ENCODE data around the gene IVL.

IVL gene, protein sequence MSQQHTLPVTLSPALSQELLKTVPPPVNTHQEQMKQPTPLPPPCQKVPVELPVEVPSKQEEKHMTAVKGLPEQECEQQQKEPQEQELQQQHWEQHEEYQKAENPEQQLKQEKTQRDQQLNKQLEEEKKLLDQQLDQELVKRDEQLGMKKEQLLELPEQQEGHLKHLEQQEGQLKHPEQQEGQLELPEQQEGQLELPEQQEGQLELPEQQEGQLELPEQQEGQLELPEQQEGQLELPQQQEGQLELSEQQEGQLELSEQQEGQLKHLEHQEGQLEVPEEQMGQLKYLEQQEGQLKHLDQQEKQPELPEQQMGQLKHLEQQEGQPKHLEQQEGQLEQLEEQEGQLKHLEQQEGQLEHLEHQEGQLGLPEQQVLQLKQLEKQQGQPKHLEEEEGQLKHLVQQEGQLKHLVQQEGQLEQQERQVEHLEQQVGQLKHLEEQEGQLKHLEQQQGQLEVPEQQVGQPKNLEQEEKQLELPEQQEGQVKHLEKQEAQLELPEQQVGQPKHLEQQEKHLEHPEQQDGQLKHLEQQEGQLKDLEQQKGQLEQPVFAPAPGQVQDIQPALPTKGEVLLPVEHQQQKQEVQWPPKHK

GRCh38 chr1:152907686-152908601 lies at the start of gene IVL:
Gene IVL, plus strand, starts transcription at chr1:152908546. Its CDS starts 1,252 bp downstream, at chr1:152909798.
- DNase-seq: no peak

DNA sequence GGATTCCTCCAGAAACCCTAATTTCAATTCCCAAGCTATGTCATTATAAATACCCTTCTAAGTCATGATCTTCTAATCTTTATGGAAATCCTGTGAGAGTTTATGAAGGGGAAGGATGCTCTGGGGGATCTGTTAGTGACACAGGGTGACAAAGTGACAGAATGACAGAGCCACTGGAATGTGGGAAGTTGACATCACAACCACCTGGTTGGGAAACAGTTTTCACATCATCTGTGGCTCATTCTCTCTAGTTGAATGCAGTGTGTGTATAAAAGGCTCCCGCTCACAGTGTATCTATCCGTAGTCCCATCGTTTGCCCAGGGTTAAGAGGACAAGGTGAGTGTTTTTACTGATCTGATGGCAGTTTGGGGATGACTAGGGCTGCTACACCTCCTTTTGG lies 48.6 kb upstream of the IVL start, which contains the start of gene LCE7A:
Gene LCE7A (plus strand): TSS at position 301 of the 400 bp plus-strand sequence. CDS start 702 bp downstream, outside the sequence.
- DNase-seq: no peak

DNA sequence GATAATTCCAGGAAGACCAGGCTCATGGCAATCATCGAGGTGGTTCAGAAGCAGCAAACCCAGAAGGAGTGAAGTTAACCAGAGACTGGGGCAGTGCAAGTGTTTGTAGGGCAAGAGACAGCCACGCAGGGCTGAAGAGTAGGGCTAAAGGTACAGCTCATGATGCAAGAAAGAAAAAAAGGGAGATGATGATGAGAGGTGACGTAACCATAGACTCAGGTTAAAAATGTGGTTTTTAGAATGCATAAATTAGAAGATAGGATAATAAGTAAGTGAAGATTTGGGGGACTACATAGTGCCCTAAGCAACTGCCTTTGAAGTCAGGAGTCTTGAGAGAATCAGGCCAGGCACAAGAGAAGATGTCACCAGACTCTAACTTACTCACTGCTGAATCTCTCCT lies 48.2 kb upstream of the IVL start:
- DNase-seq: no peak

GRCh38 chr1:152861374-152861773 lies 47.0 kb upstream of the IVL start:
- no peak for DNase-seq

DNA sequence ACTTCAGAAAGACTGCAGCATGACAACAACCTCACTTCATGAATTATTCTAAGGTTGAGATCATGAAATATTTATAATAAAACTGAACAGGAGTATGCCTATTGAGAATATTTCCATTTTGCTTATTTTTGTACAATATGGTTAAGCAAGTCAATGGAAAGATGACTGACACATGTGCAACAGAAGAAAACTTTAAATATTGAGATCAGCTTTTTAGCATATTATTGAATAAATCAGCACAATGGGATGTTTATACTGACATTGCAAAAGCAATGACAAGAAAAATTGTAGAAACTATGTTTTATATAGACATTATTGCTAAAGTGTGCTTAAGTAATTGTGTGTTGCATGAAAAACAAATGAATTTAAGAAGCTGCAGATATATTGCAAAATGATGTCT lies 43.9 kb upstream of the IVL start:
- no peak for DNase-seq

GRCh38 chr1:152866321-152866720 lies 42.0 kb upstream of the IVL start:
- no peak for DNase-seq

GRCh38 chr1:152869808-152870419 lies 38.4 kb upstream of the IVL start:
- peak; percentile 41 for DNase-seq

DNA sequence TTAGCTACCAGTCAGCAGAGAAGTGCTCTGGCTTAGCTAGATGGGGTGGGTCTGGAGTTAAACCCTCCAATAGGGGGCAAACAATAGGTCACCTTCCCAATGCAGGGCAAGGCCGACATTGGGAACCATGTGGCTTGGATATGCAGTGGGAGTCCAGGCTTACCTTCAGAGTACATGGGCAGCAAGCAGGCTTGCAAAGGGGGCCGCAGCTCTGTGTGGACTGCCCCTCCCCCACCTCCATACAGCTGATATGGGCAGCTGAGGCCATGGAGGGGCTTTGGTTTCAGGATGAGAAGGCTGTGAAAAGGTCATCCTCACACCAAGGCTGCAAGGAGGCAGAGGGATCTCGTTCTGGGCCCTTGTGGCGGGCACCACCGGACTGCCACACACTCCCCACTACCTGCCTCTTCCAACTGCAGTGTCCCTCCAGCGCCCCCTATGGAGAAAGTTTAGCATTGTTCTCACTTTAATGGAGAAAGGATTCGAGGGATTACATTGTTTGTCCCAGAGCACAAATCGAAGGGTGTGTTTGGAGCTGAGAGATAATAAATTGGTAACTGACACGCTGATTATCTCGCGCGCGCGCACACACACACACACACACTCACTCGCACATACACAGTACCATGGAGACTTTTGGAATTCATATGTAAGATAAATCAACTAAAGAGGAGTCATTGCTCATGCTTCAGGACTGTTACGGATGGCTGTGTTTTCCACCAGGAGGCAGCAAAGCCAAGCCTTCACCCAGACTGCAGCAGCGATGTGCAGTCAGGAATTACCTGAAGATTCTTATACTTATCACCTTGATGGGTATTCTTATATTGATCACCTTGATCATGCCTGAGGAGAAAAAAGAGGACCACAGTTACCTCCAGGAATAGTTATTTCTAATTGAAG lies 37.3 kb upstream of the IVL start:
- no peak for DNase-seq

DNA sequence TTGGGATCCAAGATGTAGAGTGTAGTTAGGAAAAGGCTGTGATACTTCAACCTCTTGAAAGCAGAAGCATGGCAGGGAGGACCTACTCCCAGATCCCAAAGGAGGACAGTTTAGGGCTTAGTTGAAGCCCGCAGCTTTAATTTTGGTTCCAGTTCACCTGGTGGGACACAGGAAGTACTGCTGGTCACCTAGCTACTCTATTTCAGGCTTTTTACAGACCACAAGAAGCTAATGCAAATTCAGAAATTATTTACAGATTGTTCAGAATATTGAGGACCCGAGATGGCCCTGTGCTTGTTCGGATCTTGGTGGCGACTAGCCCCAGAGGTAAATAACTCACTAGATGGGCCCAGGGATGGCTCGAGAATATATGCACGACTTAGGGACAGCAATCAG lies 36.6 kb upstream of the IVL start:
- DNase-seq: no peak

DNA sequence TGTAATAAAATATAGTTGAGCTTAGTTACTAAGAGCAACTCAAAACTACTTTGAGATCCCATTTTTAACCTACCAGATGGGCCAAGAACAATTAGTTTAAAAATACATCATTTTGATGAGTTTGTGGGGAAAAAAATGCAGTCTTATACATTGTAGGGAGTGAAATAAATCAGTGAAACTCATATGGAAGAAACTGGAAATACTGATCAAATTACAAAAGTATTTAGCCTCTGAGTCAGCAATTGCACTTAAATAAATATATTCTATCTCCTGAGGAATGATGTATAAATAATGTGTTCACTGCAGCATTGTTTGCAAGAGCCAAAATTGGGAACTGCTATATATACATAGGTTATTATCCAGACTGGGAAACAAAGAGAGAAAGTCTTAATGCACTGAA lies 34.9 kb upstream of the IVL start:
- no peak for DNase-seq

DNA sequence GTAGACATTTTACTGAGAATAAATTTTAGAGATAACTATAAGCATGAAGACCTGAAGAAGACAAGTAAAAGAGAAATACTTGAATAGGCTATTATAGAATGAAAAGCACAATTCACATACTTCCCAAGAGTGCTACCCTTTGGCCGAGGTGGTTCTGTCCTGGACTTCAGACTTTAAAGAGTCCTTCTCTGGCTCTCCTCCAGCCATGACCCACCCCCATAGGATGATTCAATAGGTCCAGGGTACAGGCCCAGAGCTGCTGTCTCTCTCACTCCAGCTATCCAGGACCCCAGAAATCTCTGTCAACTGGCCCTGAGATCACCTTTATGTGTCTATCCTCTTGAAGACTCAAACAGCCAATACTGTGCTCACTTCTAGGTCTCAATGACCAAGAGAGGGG lies 31.5 kb upstream of the IVL start:
- no peak for DNase-seq

GRCh38 chr1:152878042-152878441 lies 30.3 kb upstream of the IVL start, which contains the start of gene SMCP:
Gene SMCP, plus strand, starts transcription at chr1:152878322. Its CDS starts 6,101 bp downstream, at chr1:152884423.
- DNase-seq: no peak

GRCh38 chr1:152879559-152880198 lies 28.7 kb upstream of the IVL start:
- no peak for DNase-seq

DNA sequence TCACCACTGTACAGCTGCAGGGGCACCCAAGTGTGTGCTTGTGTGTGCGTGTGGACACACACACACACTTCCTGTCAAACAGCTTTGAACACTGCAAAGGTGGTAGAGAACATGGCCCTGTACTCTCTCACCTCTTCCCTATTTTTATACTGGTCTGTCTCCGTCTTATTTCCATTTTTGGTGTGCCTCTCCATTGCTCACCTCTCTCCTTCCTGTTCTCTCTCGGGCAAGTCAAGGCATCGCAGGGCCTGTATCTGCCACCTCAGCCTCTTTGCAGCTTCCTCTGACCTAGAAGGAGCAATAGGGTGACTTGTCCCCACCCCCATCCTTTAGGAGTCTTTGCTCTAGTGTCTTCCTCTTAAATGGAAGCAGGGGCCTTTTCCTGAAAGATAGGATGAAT lies 28.0 kb upstream of the IVL start:
- DNase-seq: no peak

- no peak for DNase-seq
Measured at GRCh38 chr1:152880907-152881306, 27.4 kb upstream of the IVL start.

GRCh38 chr1:152884085-152884484 lies 24.3 kb upstream of the IVL start:
- no peak for DNase-seq

DNA sequence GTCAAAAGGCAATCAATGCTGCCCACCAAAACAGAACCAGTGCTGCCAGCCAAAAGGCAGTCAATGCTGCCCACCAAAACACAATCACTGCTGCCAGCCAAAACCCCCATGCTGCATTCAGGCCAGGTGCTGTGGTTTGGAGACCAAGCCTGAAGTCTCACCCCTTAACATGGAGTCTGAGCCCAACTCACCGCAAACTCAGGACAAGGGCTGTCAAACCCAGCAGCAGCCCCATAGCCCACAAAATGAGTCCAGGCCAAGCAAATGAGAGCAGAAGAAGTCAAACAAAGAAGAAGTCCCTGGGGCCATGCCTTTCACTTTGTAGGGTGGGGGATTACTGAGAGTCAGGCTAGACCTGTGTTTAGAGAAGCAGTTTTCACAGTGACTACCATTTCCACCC lies 23.8 kb upstream of the IVL start:
- DNase-seq: no peak

- no peak for DNase-seq
Measured at GRCh38 chr1:152884966-152885624, 23.3 kb upstream of the IVL start.

- no peak for DNase-seq
Measured at GRCh38 chr1:152886085-152886484, 22.3 kb upstream of the IVL start.

- DNase-seq: no peak
Measured at GRCh38 chr1:152886758-152887409, 21.5 kb upstream of the IVL start.
